ENCODE measurements around the gene WDR1. TPM values are rescaled to one million over a fixed set of nuclear protein-coding genes. Genes with fewer than 3 reads are reported as not detected.

WDR1 gene
- total RNA-seq, 1 experiment from 2014 or later, result 258 TPM

DNA sequence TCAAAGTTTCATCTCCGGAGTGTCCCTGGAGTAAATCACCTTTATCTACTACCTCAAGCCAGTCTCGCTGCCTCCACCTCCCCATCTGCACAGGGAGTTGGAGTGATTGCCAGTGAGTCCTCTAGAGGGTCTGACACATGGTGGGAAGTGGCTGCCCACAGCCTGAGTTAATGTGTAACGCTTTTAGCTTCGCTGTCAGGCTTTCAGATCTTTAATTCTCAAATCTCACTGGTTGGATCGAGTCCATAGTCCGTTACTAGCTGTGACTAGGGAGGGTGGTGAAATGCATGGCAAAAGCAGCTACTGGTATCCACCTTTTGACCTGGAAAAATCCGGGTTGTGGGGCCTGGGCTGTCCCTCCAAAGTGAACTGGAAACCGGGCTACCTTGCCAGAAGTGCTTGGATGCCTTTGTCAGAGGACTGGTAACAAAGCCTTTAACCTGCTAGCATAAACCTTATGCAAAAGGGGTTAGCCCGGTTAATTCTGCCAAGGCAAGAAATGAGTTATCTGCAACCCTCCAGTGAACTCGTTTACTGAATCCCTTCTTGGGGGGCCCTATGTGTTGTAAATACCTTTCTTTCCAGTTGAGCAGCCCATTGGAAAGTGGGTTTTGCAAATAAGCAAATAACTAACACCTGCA, 5.1 kb upstream of the WDR1 start:
- Histone ChIP-seq H3K79me2 (ENCODE audit: low read depth) (no peaks in the 10 kb centered on the region), H3K4me1 (replicated peaks; ENCODE audit: insufficient read depth) (no peaks in the 10 kb centered on the region; the same call in 1 of the 2 replicates), H3K27ac (no peak overlapping the region), H3K36me3 (ENCODE audit: low read depth) (no peaks in the 10 kb centered on the region), H4K20me1 (ENCODE audit: insufficient read depth) (no peaks in the 10 kb centered on the region), H3K27me3 (ENCODE audit: insufficient read depth, low read depth) (0 out of 2 replicates have a peak, but pooled peaks cover under 1% of the 10 kb centered on the region), H3K9me2 (ENCODE audit: insufficient read depth) (no peaks in the 10 kb centered on the region), H3F3A (ENCODE audit: insufficient read depth, low read depth) (no peaks in the 10 kb centered on the region), H3K4me2 (no peak overlapping the region), H3K4me3 (no peak overlapping the region), H3K9me3 (ENCODE audit: insufficient read depth, low read depth) (no peaks in the 10 kb centered on the region), H2AFZ (no peak overlapping the region)
- ChIA-PET POLR2A (ENCODE audit: unreplicated experiment) (no interaction called here), CTCF (no interaction called here)
- TF ChIP-seq, protein P1, sequence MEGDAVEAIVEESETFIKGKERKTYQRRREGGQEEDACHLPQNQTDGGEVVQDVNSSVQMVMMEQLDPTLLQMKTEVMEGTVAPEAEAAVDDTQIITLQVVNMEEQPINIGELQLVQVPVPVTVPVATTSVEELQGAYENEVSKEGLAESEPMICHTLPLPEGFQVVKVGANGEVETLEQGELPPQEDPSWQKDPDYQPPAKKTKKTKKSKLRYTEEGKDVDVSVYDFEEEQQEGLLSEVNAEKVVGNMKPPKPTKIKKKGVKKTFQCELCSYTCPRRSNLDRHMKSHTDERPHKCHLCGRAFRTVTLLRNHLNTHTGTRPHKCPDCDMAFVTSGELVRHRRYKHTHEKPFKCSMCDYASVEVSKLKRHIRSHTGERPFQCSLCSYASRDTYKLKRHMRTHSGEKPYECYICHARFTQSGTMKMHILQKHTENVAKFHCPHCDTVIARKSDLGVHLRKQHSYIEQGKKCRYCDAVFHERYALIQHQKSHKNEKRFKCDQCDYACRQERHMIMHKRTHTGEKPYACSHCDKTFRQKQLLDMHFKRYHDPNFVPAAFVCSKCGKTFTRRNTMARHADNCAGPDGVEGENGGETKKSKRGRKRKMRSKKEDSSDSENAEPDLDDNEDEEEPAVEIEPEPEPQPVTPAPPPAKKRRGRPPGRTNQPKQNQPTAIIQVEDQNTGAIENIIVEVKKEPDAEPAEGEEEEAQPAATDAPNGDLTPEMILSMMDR (conservative IDR thresholded peaks at IDR 0.05), result no peak
- TF ChIP-seq EZH2 (IDR thresholded peaks at IDR 0.05; ENCODE audit: low read depth), result no peak
- DNase-seq, result no peak
- intact Hi-C loops (cut with micrococcal nuclease; ENCODE audit: unreplicated experiment), result no loop called here
- BruUV-seq (replicated peaks), result no TSS peak

DNA sequence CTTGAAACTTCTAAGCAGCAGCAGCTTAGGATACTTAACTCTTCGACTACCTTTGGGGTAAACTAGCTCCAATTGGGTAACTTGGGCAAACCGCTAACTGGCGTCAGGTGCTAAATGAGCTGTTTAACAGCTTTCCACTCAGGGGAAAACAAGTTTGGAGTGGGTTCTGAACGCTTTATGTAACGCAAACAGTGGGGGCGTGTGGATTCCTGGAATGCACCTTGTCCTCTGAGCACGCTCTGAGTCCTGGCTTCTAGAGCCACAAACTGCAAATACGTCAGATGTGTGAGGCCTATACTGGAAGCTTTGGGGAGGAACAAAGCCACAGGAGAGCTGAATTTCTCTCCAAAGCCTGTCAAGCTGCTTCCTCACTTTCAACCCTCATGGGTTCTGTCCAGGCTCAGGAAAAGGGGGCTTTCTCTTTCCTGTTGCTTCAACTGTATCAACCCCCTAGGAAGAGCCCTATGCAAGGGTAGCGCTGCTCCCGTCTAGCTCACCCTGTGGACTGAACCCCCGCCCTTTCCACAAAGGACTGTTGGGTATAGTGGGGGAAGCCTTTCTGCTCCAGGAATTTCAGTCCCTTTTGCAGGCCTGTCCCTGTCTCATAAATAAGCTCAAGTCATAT, 4.5 kb upstream of the WDR1 start:
- no peak overlapping the region for H3K4me3 ChIP-seq
- H3K79me2 ChIP-seq (ENCODE audit: low read depth), result peaks cover 1% of the 10 kb centered on the region; the same call in 1 of the 2 replicates
- H2AFZ ChIP-seq, result no peak overlapping the region
- DNase-seq, result no peak
- H4K20me1 ChIP-seq (ENCODE audit: insufficient read depth), result no peaks in the 10 kb centered on the region
- intact Hi-C loops (cut with micrococcal nuclease; ENCODE audit: unreplicated experiment), result no loop called here
- H3K4me1 ChIP-seq (replicated peaks; ENCODE audit: insufficient read depth), result no peaks in the 10 kb centered on the region; the same call in 1 of the 2 replicates
- H3K4me2 ChIP-seq, result no peak overlapping the region
- H3F3A ChIP-seq (ENCODE audit: insufficient read depth, low read depth), result no peaks in the 10 kb centered on the region
- ChIA-PET CTCF (no interaction called here), POLR2A (ENCODE audit: unreplicated experiment) (no interaction called here)
- no peaks in the 10 kb centered on the region for H3K36me3 ChIP-seq (ENCODE audit: low read depth)
- BruUV-seq (replicated peaks), result no TSS peak
- H3K27ac ChIP-seq, result no peak overlapping the region
- H3K9me3 ChIP-seq (ENCODE audit: insufficient read depth, low read depth), result no peaks in the 10 kb centered on the region
- TF ChIP-seq, protein P1 (conservative IDR thresholded peaks at IDR 0.05), result no peak
- TF ChIP-seq EZH2 (IDR thresholded peaks at IDR 0.05; ENCODE audit: low read depth), result no peak
- H3K27me3 ChIP-seq (ENCODE audit: insufficient read depth, low read depth), result no peaks in the 10 kb centered on the region
- H3K9me2 ChIP-seq (ENCODE audit: insufficient read depth), result no peaks in the 10 kb centered on the region

DNA sequence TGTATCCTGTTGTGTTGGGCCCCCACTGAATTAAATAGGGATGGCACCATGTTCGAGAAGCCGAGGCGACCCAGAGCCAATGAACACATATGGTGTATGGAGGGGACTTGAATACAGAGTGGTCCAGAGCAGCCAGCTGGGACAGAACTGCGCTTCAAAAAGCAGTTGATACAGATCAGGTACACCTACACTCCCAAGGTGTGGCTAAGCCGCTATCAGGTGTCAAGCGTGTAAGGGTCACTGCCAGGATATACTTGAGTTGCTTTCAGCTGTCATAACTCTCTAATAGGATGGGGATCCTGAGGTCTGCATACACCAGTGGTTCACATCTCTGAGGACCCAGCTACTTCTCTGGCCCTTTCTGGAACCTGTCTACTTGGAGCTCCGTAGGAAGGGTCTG, 3.2 kb upstream of the WDR1 start:
- H3K4me3 ChIP-seq, result no peak overlapping the region
- H3K4me2 ChIP-seq, result no peak overlapping the region
- H3F3A ChIP-seq (ENCODE audit: insufficient read depth, low read depth), result no peaks in the 10 kb centered on the region
- POLR2A ChIA-PET (ENCODE audit: unreplicated experiment), result no interaction called here
- no peaks in the 10 kb centered on the region for H3K9me3 ChIP-seq (ENCODE audit: insufficient read depth, low read depth)
- peaks cover 10% of the 10 kb centered on the region; the same call in 1 of the 2 replicates for H3K36me3 ChIP-seq (ENCODE audit: low read depth)
- TF ChIP-seq, protein P1 (conservative IDR thresholded peaks at IDR 0.05), result no peak
- no peak for TF ChIP-seq EZH2 (IDR thresholded peaks at IDR 0.05; ENCODE audit: low read depth)
- no peak for DNase-seq
- CTCF ChIA-PET, result no interaction called here
- BruUV-seq (replicated peaks), result no TSS peak
- H3K27ac ChIP-seq, result no peak overlapping the region
- H2AFZ ChIP-seq, result no peak overlapping the region
- H3K4me1 ChIP-seq (replicated peaks; ENCODE audit: insufficient read depth), result peaks cover 9% of the 10 kb centered on the region
- intact Hi-C loops (cut with micrococcal nuclease; ENCODE audit: unreplicated experiment), result loop anchor here (5.0 kb wide), 1 partner anchor 102 kb away; no protein-coding TSS in a partner anchor
- peaks cover 14% of the 10 kb centered on the region for H3K79me2 ChIP-seq (ENCODE audit: low read depth)
- H4K20me1 ChIP-seq (ENCODE audit: insufficient read depth), result peaks cover 9% of the 10 kb centered on the region
- no peaks in the 10 kb centered on the region for H3K9me2 ChIP-seq (ENCODE audit: insufficient read depth)
- H3K27me3 ChIP-seq (ENCODE audit: insufficient read depth, low read depth), result no peaks in the 10 kb centered on the region

Measured in PC-9 (cell line).